WERI-Rb-1 (cell line): ENCODE results near the gene SMAD4.

Experiments
- DNase-seq: peaks from one replicate; pipeline ENCODE4 v3.0.0-alpha.2; 2020
- H3K27ac ChIP-seq: fragments of 250-450 bp; sonication (Bioruptor Pico); 2 replicates; pipeline ENCODE4 v1.5.1; 2020; ENCODE audit warnings: mild to moderate bottlenecking, moderate library complexity
- H3K27me3 ChIP-seq: fragments of 250-450 bp; sonication (Bioruptor Pico); 2 replicates; pipeline ENCODE4 v1.5.1; 2021; ENCODE audit warnings: mild to moderate bottlenecking, low read depth, moderate library complexity; ENCODE audit not compliant: insufficient read depth, severe bottlenecking
- H3K36me3 ChIP-seq: fragments of 250-450 bp; sonication (Bioruptor Pico); 2 replicates; pipeline ENCODE4 v1.5.1; 2020; ENCODE audit warnings: mild to moderate bottlenecking, moderate library complexity
- H3K4me3 ChIP-seq: 2 replicates; pipeline ENCODE4 v1.5.1; 2011; ENCODE audit warnings: low read depth, mild to moderate bottlenecking, control low read depth, low read length
- H3K9me3 ChIP-seq: fragments of 250-450 bp; sonication (Bioruptor Pico); 2 replicates; pipeline ENCODE4 v1.5.1; 2021; ENCODE audit warnings: mild to moderate bottlenecking, moderate library complexity; ENCODE audit not compliant: severe bottlenecking
- CTCF ChIP-seq: IDR thresholded peaks from 2 replicates; pipeline ENCODE4 v1.5.1; 2011; ENCODE audit warnings: low read depth, mild to moderate bottlenecking, control low read depth, inconsistent platforms, low read length

The SMAD4 gene

GRCh38 chr18:51051105-51051712 is 21.2 kb downstream of the SMAD4 start:
- H3K9me3 ChIP-seq, result no peaks in the 10 kb centered on the region
- H3K36me3 ChIP-seq, result peaks cover 73% of the 10 kb centered on the region
- H3K27ac ChIP-seq, result no peak overlapping the region
- peak; percentile 83 for TF ChIP-seq CTCF
- no peaks in the 10 kb centered on the region for H3K27me3 ChIP-seq
- no peak overlapping the region for H3K4me3 ChIP-seq
- DNase-seq, result no peak

- H3K9me3 ChIP-seq, result no peaks in the 10 kb centered on the region
- no peak overlapping the region for H3K27ac ChIP-seq
- peaks cover 74% of the 10 kb centered on the region for H3K36me3 ChIP-seq
- DNase-seq, result no peak
- no peak for TF ChIP-seq CTCF
- no peak overlapping the region for H3K4me3 ChIP-seq
- H3K27me3 ChIP-seq, result no peaks in the 10 kb centered on the region
Observed at GRCh38 chr18:51053814-51054213, 23.8 kb downstream of the SMAD4 start.

GRCh38 chr18:51054764-51055163 is 24.8 kb downstream of the SMAD4 start:
- DNase-seq, result no peak
- Histone ChIP-seq H3K4me3 (no peak overlapping the region), H3K27ac (no peak overlapping the region), H3K36me3 (peaks cover 76% of the 10 kb centered on the region), H3K27me3 (no peaks in the 10 kb centered on the region), H3K9me3 (no peaks in the 10 kb centered on the region)
- no peak for TF ChIP-seq CTCF

GRCh38 chr18:51059969-51060368 is 30.0 kb downstream of the SMAD4 start:
- no peak overlapping the region for H3K4me3 ChIP-seq
- H3K27me3 ChIP-seq, result no peaks in the 10 kb centered on the region
- no peak overlapping the region for H3K27ac ChIP-seq
- H3K9me3 ChIP-seq, result no peaks in the 10 kb centered on the region
- no peak for DNase-seq
- H3K36me3 ChIP-seq, result peaks cover 76% of the 10 kb centered on the region
- TF ChIP-seq CTCF, result no peak

GRCh38 chr18:51064256-51064655 is 34.2 kb downstream of the SMAD4 start:
- no peak overlapping the region for H3K27ac ChIP-seq
- no peaks in the 10 kb centered on the region for H3K27me3 ChIP-seq
- H3K9me3 ChIP-seq, result no peaks in the 10 kb centered on the region
- no peak overlapping the region for H3K4me3 ChIP-seq
- TF ChIP-seq CTCF, result no peak
- DNase-seq, result no peak
- H3K36me3 ChIP-seq, result peaks cover 87% of the 10 kb centered on the region

GRCh38 chr18:51066273-51066672 is 36.3 kb downstream of the SMAD4 start:
- H3K36me3 ChIP-seq, result peaks cover 87% of the 10 kb centered on the region
- H3K27me3 ChIP-seq, result no peaks in the 10 kb centered on the region
- H3K4me3 ChIP-seq, result no peak overlapping the region
- H3K27ac ChIP-seq, result no peak overlapping the region
- no peak for TF ChIP-seq CTCF
- H3K9me3 ChIP-seq, result no peaks in the 10 kb centered on the region
- DNase-seq, result no peak
